Activated T-cell treated with anti-CD3 and anti-CD28 coated beads, Interleukin-2, amount 50 U/mL, for 72 hours (primary cell): Measurements from ENCODE around the gene KIF3B. TPM values are rescaled to one million over a fixed set of nuclear protein-coding genes. Genes with fewer than 3 reads are reported as not detected.

Experiments used
- ATAC-seq, 2 donors: fragments of 150-1000 bp; cut with Tn5 transposase; replicated peaks in 1 of 2; 2 replicates each; pipeline ENCODE4 v1.10.0; 2021; ENCODE audit warnings: moderate library complexity in 2 of 2, mild to moderate bottlenecking in 1 of 2
- DNase-seq, 2 donors: peaks; one replicate each; pipeline ENCODE4 v3.0.0; 2021 to 2022; ENCODE audit warnings: mixed read lengths in 1 of 2
- H3K27ac Mint-ChIP-seq: one replicate; pipeline ENCODE4 v1.8.0; 2022; ENCODE audit warnings: mild to moderate bottlenecking, moderate library complexity, mixed read lengths
- H3K27me3 Mint-ChIP-seq: one replicate; pipeline ENCODE4 v1.8.0; 2022; ENCODE audit warnings: low read depth, mixed read lengths
- H3K36me3 Mint-ChIP-seq, 2 donors: one replicate each; pipeline ENCODE4 v1.8.0; 2022; ENCODE audit warnings: mixed read lengths in 2 of 2, mild to moderate bottlenecking in 1 of 2; ENCODE audit not compliant: insufficient read depth in 2 of 2
- H3K4me1 Mint-ChIP-seq: one replicate; pipeline ENCODE4 v1.8.0; 2022; ENCODE audit warnings: low read depth, mixed read lengths
- H3K4me3 Mint-ChIP-seq, 2 donors: one replicate each; pipeline ENCODE4 v1.8.0; 2022; ENCODE audit warnings: mild to moderate bottlenecking in 2 of 2, mixed read lengths in 2 of 2, moderate library complexity in 2 of 2
- H3K9me3 Mint-ChIP-seq, 2 donors: one replicate each; pipeline ENCODE4 v1.8.0; 2022; ENCODE audit warnings: mixed read lengths in 2 of 2
- total RNA-seq, 2 donors: library from RNA; stranded (reverse); gene quantifications; one replicate each; pipeline ENCODE4 v1.2.3, GENCODE V29; 2022

The KIF3B gene
- total RNA-seq: 10 to 100 TPM; 30.3 to 37.9 TPM

- Mint-ChIP-seq H3K27ac (peak within 1 kb of the TSS; percentile 97), H3K27me3 (no peaks in the 10 kb centered on the region), H3K36me3 (peaks cover 11 to 30% of the 10 kb centered on the region in 2 donors), H3K9me3 (peaks cover 5 to 7% of the 10 kb centered on the region in 2 donors), H3K4me1 (peaks cover 62% of the 10 kb centered on the region), H3K4me3 (peak within 1 kb of the TSS; percentile 92 to 95)
- DNase-seq: peak; percentile 89 to 92
- peak; percentile 87 for ATAC-seq
Observed at GRCh38 chr20:32277361-32278198, at the start of gene KIF3B. TSS of gene KIF3B (plus strand) at chr20:32277651. CDS start at chr20:32309778, 32,127 bp downstream.

GRCh38 chr20:32227744-32228688, 49.4 kb upstream of the KIF3B start:
- no peak overlapping the region for H3K4me3 Mint-ChIP-seq
- H3K27me3 Mint-ChIP-seq: no peaks in the 10 kb centered on the region
- peaks cover 13 to 39% of the 10 kb centered on the region in 2 donors for H3K36me3 Mint-ChIP-seq
- H3K4me1 Mint-ChIP-seq: peaks cover 25% of the 10 kb centered on the region
- no peak for ATAC-seq
- no peaks in the 10 kb centered on the region for H3K9me3 Mint-ChIP-seq
- H3K27ac Mint-ChIP-seq: peak overlapping the region; percentile 24
- no peak for DNase-seq

- no peak for ATAC-seq
- H3K27ac Mint-ChIP-seq: peak overlapping the region; percentile 24
Observed at GRCh38 chr20:32229251-32229747, 48.2 kb upstream of the KIF3B start.

GRCh38 chr20:32230707-32231106, 46.7 kb upstream of the KIF3B start:
- ATAC-seq (no peak), DNase-seq (no peak)
- Mint-ChIP-seq H3K4me3 (no peak overlapping the region), H3K36me3 (peaks cover 17 to 52% of the 10 kb centered on the region in 2 donors), H3K4me1 (peaks cover 46% of the 10 kb centered on the region), H3K9me3 (no peaks in the 10 kb centered on the region), H3K27me3 (no peaks in the 10 kb centered on the region), H3K27ac (no peak overlapping the region)

More at GRCh38 chr20:32229251-32229747, 48.2 kb upstream of the KIF3B start:
- Mint-ChIP-seq H3K4me3 (no peak overlapping the region), H3K4me1 (peaks cover 33% of the 10 kb centered on the region), H3K9me3 (no peaks in the 10 kb centered on the region), H3K36me3 (peaks cover 17 to 45% of the 10 kb centered on the region in 2 donors), H3K27me3 (no peaks in the 10 kb centered on the region)
- no peak for DNase-seq

DNA sequence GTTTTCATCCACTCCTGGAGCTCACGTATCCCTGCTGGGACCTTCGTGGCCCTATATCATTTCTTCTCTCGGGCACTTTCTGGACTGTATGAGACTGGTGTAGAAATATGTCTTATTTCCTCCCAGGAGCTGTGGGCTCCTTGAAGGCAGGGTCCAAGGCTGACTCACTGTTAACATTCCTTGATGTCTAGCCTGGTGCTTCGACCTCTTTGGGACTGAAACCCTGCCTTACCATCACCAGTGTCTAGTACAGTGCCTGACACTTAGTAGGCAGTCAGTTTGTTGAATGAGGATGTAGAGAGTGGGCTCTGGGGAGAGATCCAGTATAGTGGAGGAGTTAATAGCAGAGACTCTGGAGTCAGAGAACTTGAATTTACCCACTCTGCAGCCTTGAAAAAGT, 46.2 kb upstream of the KIF3B start:
- Mint-ChIP-seq H3K27ac (peak overlapping the region; percentile 100), H3K9me3 (no peaks in the 10 kb centered on the region), H3K27me3 (no peaks in the 10 kb centered on the region), H3K36me3 (peaks cover 18 to 51% of the 10 kb centered on the region in 2 donors), H3K4me1 (peaks cover 47% of the 10 kb centered on the region), H3K4me3 (peak overlapping the region; percentile 85 to 96)
- DNase-seq: no peak
- peak in 1 of 2 donors; percentile 12 for ATAC-seq

GRCh38 chr20:32231847-32232246, 45.6 kb upstream of the KIF3B start:
- ATAC-seq (peak; percentile 84 to 90), DNase-seq (peak; percentile 54 to 61)
- H3K27me3 Mint-ChIP-seq: no peaks in the 10 kb centered on the region
- peak overlapping the region; percentile 85 to 96 for H3K4me3 Mint-ChIP-seq
- H3K4me1 Mint-ChIP-seq: peaks cover 47% of the 10 kb centered on the region
- peak overlapping the region; percentile 100 for H3K27ac Mint-ChIP-seq
- no peaks in the 10 kb centered on the region for H3K9me3 Mint-ChIP-seq
- H3K36me3 Mint-ChIP-seq: peaks cover 18 to 51% of the 10 kb centered on the region in 2 donors

- peak overlapping the region; percentile 100 for H3K27ac Mint-ChIP-seq
- H3K4me1 Mint-ChIP-seq: peaks cover 47% of the 10 kb centered on the region
- peak; percentile 50 to 53 for DNase-seq
- H3K36me3 Mint-ChIP-seq: peaks cover 18 to 55% of the 10 kb centered on the region in 2 donors
- H3K27me3 Mint-ChIP-seq: no peaks in the 10 kb centered on the region
- peak overlapping the region; percentile 85 to 96 for H3K4me3 Mint-ChIP-seq
- no peaks in the 10 kb centered on the region for H3K9me3 Mint-ChIP-seq
- ATAC-seq: peak; percentile 59 to 76
Observed at GRCh38 chr20:32232326-32232886, 45.0 kb upstream of the KIF3B start.

DNA sequence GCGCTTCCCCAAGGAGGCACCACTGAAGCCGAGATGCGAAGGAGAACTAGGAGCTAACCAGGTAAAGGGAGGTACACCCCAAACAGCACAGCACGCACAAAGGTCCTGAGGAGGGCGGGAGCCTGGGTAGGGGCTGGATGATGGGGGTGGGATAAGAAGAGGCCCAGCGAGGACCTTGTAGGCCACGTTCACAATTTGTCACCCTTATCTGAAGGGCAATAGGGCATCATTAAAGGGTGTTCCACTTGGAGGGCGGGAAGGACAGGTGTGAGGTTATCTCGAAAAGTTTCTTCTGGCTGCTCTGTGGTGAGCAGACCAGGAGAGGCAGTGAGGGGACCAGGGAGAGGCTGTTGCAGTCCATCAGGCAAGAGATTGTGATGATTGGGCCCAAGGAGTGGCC, 44.2 kb upstream of the KIF3B start:
- Mint-ChIP-seq H3K9me3 (no peaks in the 10 kb centered on the region), H3K27ac (peak overlapping the region; percentile 100)

DNA sequence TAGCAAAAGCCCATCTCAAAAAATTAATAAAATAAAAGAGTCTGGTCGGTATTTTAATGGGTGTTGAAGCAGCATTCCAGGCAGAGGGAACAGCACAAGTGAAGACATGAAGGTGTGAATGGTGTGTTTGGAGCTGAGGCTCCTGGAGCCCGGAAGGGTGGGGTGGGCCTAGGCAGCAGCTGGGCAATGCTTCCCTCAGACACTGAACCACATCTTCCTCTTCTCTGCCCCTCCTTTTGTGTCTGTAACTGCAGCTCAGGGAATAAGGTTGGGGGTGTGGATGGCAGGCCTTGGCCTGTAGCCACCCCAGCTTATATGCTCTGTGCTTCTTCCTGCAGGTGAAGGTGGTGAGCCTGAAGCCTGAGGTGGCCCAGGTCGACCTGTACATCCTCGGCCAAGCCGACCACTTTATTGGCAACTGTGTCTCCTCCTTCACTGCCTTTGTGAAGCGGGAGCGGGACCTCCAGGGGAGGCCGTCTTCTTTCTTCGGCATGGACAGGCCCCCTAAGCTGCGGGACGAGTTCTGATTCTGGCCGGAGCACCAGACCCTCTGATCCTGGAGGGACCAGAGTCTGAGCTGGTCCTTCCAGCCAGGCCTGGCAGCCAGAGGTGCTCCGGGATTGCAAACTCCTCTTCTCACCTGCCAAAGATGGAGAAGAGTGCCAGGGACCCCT, 43.2 kb upstream of the KIF3B start:
- peaks cover 18 to 50% of the 10 kb centered on the region in 2 donors for H3K36me3 Mint-ChIP-seq
- ATAC-seq (no peak), DNase-seq (no peak)
- H3K4me1 Mint-ChIP-seq: peaks cover 48% of the 10 kb centered on the region
- H3K9me3 Mint-ChIP-seq: no peaks in the 10 kb centered on the region
- H3K27ac Mint-ChIP-seq: peak overlapping the region; percentile 100
- H3K4me3 Mint-ChIP-seq: no peak overlapping the region
- H3K27me3 Mint-ChIP-seq: no peaks in the 10 kb centered on the region

More for the DNA sequence above, 44.2 kb upstream of the KIF3B start:
- H3K27me3 Mint-ChIP-seq: no peaks in the 10 kb centered on the region
- ATAC-seq (no peak), DNase-seq (no peak)
- H3K4me1 Mint-ChIP-seq: peaks cover 47% of the 10 kb centered on the region
- peak overlapping the region; percentile 85 to 96 for H3K4me3 Mint-ChIP-seq
- H3K36me3 Mint-ChIP-seq: peaks cover 18 to 55% of the 10 kb centered on the region in 2 donors

DNA sequence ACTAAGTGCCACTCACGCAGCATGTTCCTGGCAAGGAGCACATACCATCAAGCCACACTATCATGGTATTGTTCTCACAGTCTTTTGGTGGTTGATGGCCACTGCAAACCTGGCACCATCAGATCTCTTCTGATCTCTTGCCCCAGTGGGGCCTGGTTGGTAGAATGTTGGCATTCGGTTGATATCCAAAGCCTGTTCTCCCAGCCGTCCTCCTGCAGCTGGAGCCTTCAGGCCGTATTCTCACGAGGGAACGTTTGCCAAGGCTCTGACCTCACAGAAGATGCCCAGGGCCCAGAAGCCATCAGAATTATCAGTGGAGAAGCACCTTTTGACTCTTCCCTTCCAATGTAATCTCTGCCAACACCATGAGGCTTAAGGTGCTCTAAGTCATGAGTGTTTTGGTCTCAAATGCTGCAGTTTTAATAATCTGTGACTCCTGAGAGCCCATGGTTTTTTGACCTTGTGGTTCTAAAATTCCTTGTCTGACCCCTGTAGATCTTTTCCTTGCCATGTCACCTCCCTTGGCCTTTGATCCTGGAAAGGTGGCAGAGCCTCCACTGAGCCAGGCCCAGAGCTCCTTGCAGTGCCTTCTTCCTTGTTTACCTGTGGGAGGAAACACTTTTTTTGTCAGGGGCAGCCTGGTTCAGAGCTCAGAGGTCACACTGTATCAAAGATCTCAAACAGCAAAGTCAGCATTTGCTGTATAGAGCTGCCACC, 42.0 kb upstream of the KIF3B start:
- peaks cover 60% of the 10 kb centered on the region for H3K4me1 Mint-ChIP-seq
- H3K27me3 Mint-ChIP-seq: no peaks in the 10 kb centered on the region
- H3K36me3 Mint-ChIP-seq: peaks cover 18 to 47% of the 10 kb centered on the region in 2 donors
- no peak for ATAC-seq
- peak overlapping the region; percentile 85 for H3K27ac Mint-ChIP-seq
- DNase-seq: no peak
- no peak overlapping the region for H3K4me3 Mint-ChIP-seq
- H3K9me3 Mint-ChIP-seq: no peaks in the 10 kb centered on the region

DNA sequence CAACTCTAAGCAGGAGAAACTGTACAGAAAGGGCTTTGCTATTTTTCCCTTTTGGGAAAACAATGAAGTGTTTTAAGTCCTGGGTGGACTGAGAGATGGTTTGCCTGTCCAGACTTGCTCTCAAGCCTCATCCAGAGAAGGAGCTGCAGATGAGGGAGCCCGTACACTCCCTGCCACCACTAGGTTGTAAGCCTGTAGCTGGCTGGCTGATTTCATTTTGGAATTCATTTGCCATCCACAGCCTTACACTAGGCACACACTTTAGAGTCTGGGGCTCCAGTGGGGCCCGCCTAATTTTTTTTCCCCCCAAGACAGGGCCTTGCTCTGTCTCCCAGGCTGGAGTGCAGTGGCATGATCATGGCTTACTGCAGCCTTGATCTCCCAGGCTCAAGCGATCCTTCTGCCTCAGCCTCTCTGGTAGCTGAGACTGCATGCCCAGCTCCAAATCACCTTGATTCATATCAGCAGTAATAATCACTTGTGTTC, 41.4 kb upstream of the KIF3B start:
- Mint-ChIP-seq H3K4me3 (no peak overlapping the region), H3K27ac (peak overlapping the region; percentile 85), H3K27me3 (no peaks in the 10 kb centered on the region), H3K4me1 (peaks cover 61% of the 10 kb centered on the region), H3K9me3 (no peaks in the 10 kb centered on the region), H3K36me3 (peaks cover 17 to 42% of the 10 kb centered on the region in 2 donors)
- DNase-seq (no peak), ATAC-seq (no peak)
